PC-3 (cell line): ENCODE results near the gene PCYT2. TPM values are rescaled to one million over a fixed set of nuclear protein-coding genes. Genes with fewer than 3 reads are reported as not detected.

Experiments
- ATAC-seq: fragments of 200-7000 bp; cut with Tn5 transposase; 2 replicates; pipeline ENCODE4 v1.9.1; 2020; ENCODE audit warnings: mild to moderate bottlenecking, moderate library complexity
- BruUV-seq: library from RNA; stranded (reverse); fragments of 400-500 nt; replicated peaks from 2 replicates; lab custom pipeline; 2021; lab: Mats Ljungman, UMichigan
- CTCF ChIA-PET: fragments of 300-600 bp; sonication (Branson Sonifier 250); formaldehyde crosslinking; loops from one replicate; lab custom pipeline; 2022; ENCODE audit warnings: antibody characterized with exemption; lab: Charles Lee
- POLR2A ChIA-PET: fragments of 300-600 bp; sonication (Branson Sonifier 250); formaldehyde crosslinking; loops from one replicate; lab custom pipeline; 2022; ENCODE audit warnings: antibody characterized with exemption; ENCODE audit not compliant: unreplicated experiment; lab: Charles Lee
- DNase-seq: peaks from one replicate; pipeline ENCODE4 v3.0.0-alpha.2; 2015
- H2AFZ ChIP-seq: fragments of 300-600 bp; sonication (generic); 2 replicates; pipeline ENCODE4 v1.6.0; 2016; ENCODE audit warnings: antibody characterized with exemption, low read length
- H3F3A ChIP-seq: fragments of 300-600 bp; sonication (generic); one replicate; pipeline ENCODE4 v1.6.0; 2017; ENCODE audit warnings: antibody characterized with exemption, low read length, control low read depth, mild to moderate bottlenecking; ENCODE audit not compliant: unreplicated experiment
- H3K27ac ChIP-seq: fragments of 300-600 bp; sonication (generic); 2 replicates; pipeline ENCODE4 v1.5.1; 2016; ENCODE audit warnings: mild to moderate bottlenecking, low read length
- H3K27me3 ChIP-seq: fragments of 300-600 bp; sonication (generic); 2 replicates; pipeline ENCODE4 v1.6.1; 2016; ENCODE audit warnings: low read length, mixed read lengths
- H3K36me3 ChIP-seq: fragments of 300-600 bp; sonication (generic); 2 replicates; pipeline ENCODE4 v1.6.1; 2016; ENCODE audit warnings: low read depth, mixed run types, low read length, mixed read lengths
- H3K4me1 ChIP-seq: fragments of 300-600 bp; sonication (generic); 2 replicates; pipeline ENCODE4 v1.5.1; 2016; ENCODE audit warnings: low read length; ENCODE audit not compliant: insufficient read depth
- H3K4me2 ChIP-seq: fragments of 300-600 bp; sonication (generic); 2 replicates; pipeline ENCODE4 v1.6.0; 2016; ENCODE audit warnings: low read length
- H3K4me3 ChIP-seq: fragments of 300-600 bp; sonication (generic); 2 replicates; pipeline ENCODE4 v1.5.1; 2016; ENCODE audit warnings: mild to moderate bottlenecking, low read length, mixed read lengths
- H3K79me2 ChIP-seq: fragments of 300-600 bp; sonication (generic); 2 replicates; pipeline ENCODE4 v1.6.1; 2017; ENCODE audit warnings: low read length, mixed read lengths
- H3K9ac ChIP-seq: fragments of 300-600 bp; sonication (generic); 2 replicates; pipeline ENCODE4 v1.6.0; 2016; ENCODE audit warnings: mild to moderate bottlenecking, low read length
- H3K9me2 ChIP-seq: fragments of 300-600 bp; sonication (generic); replicated peaks from 2 replicates; pipeline ENCODE4 v1.6.1; 2016; ENCODE audit warnings: mixed run types, low read length, mixed read lengths
- H3K9me3 ChIP-seq: fragments of 300-600 bp; sonication (generic); 2 replicates; pipeline ENCODE4 v1.6.1; 2016; ENCODE audit warnings: low read length, mixed read lengths
- H4K20me1 ChIP-seq: fragments of 300-600 bp; sonication (generic); 2 replicates; pipeline ENCODE4 v1.6.1; 2016; ENCODE audit warnings: low read length, mixed read lengths
- CTCF ChIP-seq: fragments of 300-600 bp; sonication (generic); conservative IDR thresholded peaks from 2 replicates; pipeline ENCODE4 v1.5.1; 2017; ENCODE audit warnings: antibody characterized with exemption, low read depth, mild to moderate bottlenecking, low read length
- EZH2 ChIP-seq: fragments of 300-600 bp; sonication (generic); IDR thresholded peaks from one replicate; pipeline ENCODE4 v1.6.1; 2017; ENCODE audit warnings: antibody characterized with exemption, mild to moderate bottlenecking, low read length; ENCODE audit not compliant: unreplicated experiment
- EZH2phosphoT487 ChIP-seq: fragments of 300-600 bp; sonication (generic); IDR thresholded peaks from 2 replicates; pipeline ENCODE4 v1.6.1; 2018; ENCODE audit warnings: mild to moderate bottlenecking, antibody characterized with exemption, low read length, borderline replicate concordance
- intact Hi-C: fragments of 100-400 bp; cut with micrococcal nuclease; formaldehyde crosslinking; loops from 2 replicates; pipeline ENCODE4 v1.9.0; 2023
- total RNA-seq: library from RNA; depleted of rRNA; stranded (reverse); fragments of >200 nt; gene quantifications from 2 replicates; pipeline ENCODE4 v1.2.3, GENCODE V29; 2014

PCYT2 gene
- total RNA-seq, 1 experiment from 2014 or later = 33.3 TPM

GRCh38 chr17:81940538-81941483 lies 29.6 kb upstream of the PCYT2 start:
- intact Hi-C loops = no loop called here
- Histone ChIP-seq H3K79me2 (peaks cover 11% of the 10 kb centered on the region), H3K27ac (no peak overlapping the region), H3K9ac (no peak overlapping the region), H3K9me3 (no peaks in the 10 kb centered on the region), H3K4me2 (no peak overlapping the region), H3K27me3 (no peaks in the 10 kb centered on the region), H3K4me1 (peaks cover 8% of the 10 kb centered on the region), H4K20me1 (no peaks in the 10 kb centered on the region), H3K36me3 (no peaks in the 10 kb centered on the region), H2AFZ (no peak overlapping the region), H3K4me3 (no peak overlapping the region), H3K9me2 (no peaks in the 10 kb centered on the region), H3F3A (no peaks in the 10 kb centered on the region)
- no peak for ATAC-seq
- no TSS peak for BruUV-seq
- no peak for DNase-seq
- ChIA-PET POLR2A (no interaction called here), CTCF (no interaction called here)
- TF ChIP-seq EZH2phosphoT487 = no peak
- no peak for TF ChIP-seq EZH2
- TF ChIP-seq CTCF = no peak

GRCh38 chr17:81939881-81940385 lies 28.7 kb upstream of the PCYT2 start:
- Histone ChIP-seq H3K27ac (no peak overlapping the region), H3K27me3 (no peaks in the 10 kb centered on the region), H3K4me1 (peaks cover 10% of the 10 kb centered on the region), H3K9ac (no peak overlapping the region), H3F3A (no peaks in the 10 kb centered on the region), H3K4me2 (no peak overlapping the region), H3K9me2 (no peaks in the 10 kb centered on the region), H3K36me3 (no peaks in the 10 kb centered on the region), H3K4me3 (no peak overlapping the region), H3K79me2 (peaks cover 19% of the 10 kb centered on the region), H2AFZ (no peak overlapping the region), H4K20me1 (no peaks in the 10 kb centered on the region), H3K9me3 (no peaks in the 10 kb centered on the region)
- ATAC-seq (no peak), DNase-seq (no peak)
- TF ChIP-seq CTCF = no peak
- TF ChIP-seq EZH2 = no peak
- TF ChIP-seq EZH2phosphoT487 = no peak
- BruUV-seq = no TSS peak
- ChIA-PET CTCF (no interaction called here), POLR2A (no interaction called here)
- intact Hi-C loops = no loop called here

- no peak overlapping the region for H3K4me3 ChIP-seq
- H3K27me3 ChIP-seq = no peaks in the 10 kb centered on the region
- intact Hi-C loops = no loop called here
- H3K9me3 ChIP-seq = no peaks in the 10 kb centered on the region
- ChIA-PET CTCF (no interaction called here), POLR2A (no interaction called here)
- no peak overlapping the region for H3K27ac ChIP-seq
- ATAC-seq (no peak), DNase-seq (no peak)
- H4K20me1 ChIP-seq = no peaks in the 10 kb centered on the region
- TF ChIP-seq EZH2 (no peak), CTCF (no peak), EZH2phosphoT487 (no peak)
- no peaks in the 10 kb centered on the region for H3K9me2 ChIP-seq
- no peak overlapping the region for H3K4me2 ChIP-seq
- H2AFZ ChIP-seq = no peak overlapping the region
- H3K9ac ChIP-seq = no peak overlapping the region
- peaks cover 19% of the 10 kb centered on the region for H3K79me2 ChIP-seq
- no peaks in the 10 kb centered on the region for H3F3A ChIP-seq
- H3K4me1 ChIP-seq = peaks cover 10% of the 10 kb centered on the region
- BruUV-seq = no TSS peak
- no peaks in the 10 kb centered on the region for H3K36me3 ChIP-seq
Measured at GRCh38 chr17:81939218-81939617, 28.0 kb upstream of the PCYT2 start.
